GM12873 (cell line): ENCODE data around the gene DVL1.
A peak's percentile ranks its signal among the peaks of the same experiment; 100 is the strongest.

Experiments
- CTCF ChIP-seq: IDR thresholded peaks from 2 replicates; pipeline ENCODE4 v1.5.1; 2012; ENCODE audit warnings: low read depth, mild to moderate bottlenecking, moderate library complexity, low read length, control low read depth; ENCODE audit not compliant: insufficient read depth; ENCODE audit errors: missing control alignments

DVL1 gene

GRCh38 chr1:1349256-1350012 is at the start of gene DVL1:
Gene DVL1, minus strand, starts transcription at chr1:1349418. Its CDS starts 353 bp downstream, at chr1:1349065.
- TF ChIP-seq CTCF: peak; percentile 49

- no peak for TF ChIP-seq CTCF
Observed at GRCh38 chr1:1398677-1399186, 49.5 kb upstream of the DVL1 start.

- no peak for TF ChIP-seq CTCF
Observed at GRCh38 chr1:1397839-1398523, 48.8 kb upstream of the DVL1 start.

- TF ChIP-seq CTCF: no peak
Observed at GRCh38 chr1:1395166-1395565, 45.9 kb upstream of the DVL1 start.

- no peak for TF ChIP-seq CTCF
Observed at GRCh38 chr1:1394116-1394515, 44.9 kb upstream of the DVL1 start.

GRCh38 chr1:1393428-1393827 is 44.2 kb upstream of the DVL1 start:
- TF ChIP-seq CTCF: no peak

GRCh38 chr1:1393014-1393413 is 43.8 kb upstream of the DVL1 start:
- no peak for TF ChIP-seq CTCF
